HepG2 (cell line): ENCODE data around the gene CPEB3. TPM values are rescaled to one million over a fixed set of nuclear protein-coding genes. Genes with fewer than 3 reads are reported as not detected.

Source experiments
- ATAC-seq: fragments of 200-7000 bp; cut with Tn5 transposase; 3 replicates; pipeline ENCODE4 v1.9.1; 2020; ENCODE audit warnings: mild to moderate bottlenecking, moderate library complexity
- BruUV-seq: library from RNA; stranded (reverse); fragments of 400-500 nt; replicated peaks from 2 replicates; lab custom pipeline; 2021; lab: Mats Ljungman, UMichigan
- CTCF ChIA-PET: fragments of 300-600 bp; formaldehyde crosslinking; extraction: SDS; loops from one replicate; lab custom pipeline; 2021; ENCODE audit warnings: low total read pairs, inconsistent platforms, low intra/inter-chr PET ratio; lab: Yijun Ruan, JAX
- POLR2A ChIA-PET: fragments of 350-600 bp; sonication (Branson Sonifier 250); formaldehyde crosslinking; loops from one replicate; lab custom pipeline; 2020; ENCODE audit warnings: antibody characterized with exemption, inconsistent platforms; lab: Yijun Ruan, JAX
- DNase-seq: peaks from one replicate; pipeline ENCODE4 v3.0.0-alpha.2; 2015; ENCODE audit warnings: low spot score
- FAIRE-seq: peaks from 3 replicates; lab custom pipeline; 2011; peaks lifted over from hg19 to GRCh38; lab: Jason Lieb, UNC
- H2AFZ ChIP-seq: one replicate; pipeline ENCODE4 v1.6.1; 2011; ENCODE audit warnings: low read length, inconsistent platforms
- H3K27ac ChIP-seq: fragments of 300-600 bp; 3 replicates; pipeline ENCODE4 v1.8.0; 2011; ENCODE audit warnings: mixed run types, mild to moderate bottlenecking, mixed read lengths, low read length, inconsistent platforms; ENCODE audit not compliant: insufficient read depth; ENCODE audit errors: extremely low read length
- H3K27me3 ChIP-seq, 2 experiments: fragments of 200-600 bp in 1 of 2; 2 replicates in 1 of 2; 3 replicates in 1 of 2; pipeline versions ENCODE4 v1.6.0 to v1.8.0; 2011; ENCODE audit warnings: low read length in 2 of 2, mild to moderate bottlenecking in 2 of 2, moderate library complexity in 2 of 2, inconsistent platforms in 1 of 2; ENCODE audit not compliant: insufficient read depth in 2 of 2, control insufficient read depth in 1 of 2
- H3K36me3 ChIP-seq, 2 experiments: fragments of 200-600 bp in 1 of 2; replicated peaks in 1 of 2; 2 replicates in 1 of 2; 3 replicates in 1 of 2; pipeline versions ENCODE4 v1.5.1 to v1.8.0; 2011; ENCODE audit warnings: low read length in 2 of 2, inconsistent platforms in 1 of 2; ENCODE audit not compliant: insufficient read depth in 2 of 2, control insufficient read depth in 1 of 2
- H3K4me1 ChIP-seq: 2 replicates; pipeline ENCODE4 v1.5.1; 2012; ENCODE audit warnings: low read length, inconsistent platforms; ENCODE audit not compliant: insufficient read depth
- H3K4me2 ChIP-seq: 2 replicates; pipeline ENCODE4 v1.6.0; 2011; ENCODE audit warnings: low read depth, low read length, inconsistent platforms
- H3K4me3 ChIP-seq, 3 experiments: fragments of 200-600 bp in 1 of 3; sonication (generic), shearing (Covaris generic) in 1 of 3; replicated peaks in 1 of 3; 2 replicates each; pipeline ENCODE4 v1.5.1; 2011 to 2016; ENCODE audit warnings: low read length in 3 of 3, inconsistent platforms in 2 of 3, low read depth in 2 of 3, mild to moderate bottlenecking in 2 of 3, control low read depth in 1 of 3, mixed read lengths in 1 of 3; ENCODE audit not compliant: insufficient read depth in 1 of 3
- H3K79me2 ChIP-seq: one replicate; pipeline ENCODE4 v1.6.1; 2011; ENCODE audit warnings: low read length, inconsistent platforms; ENCODE audit not compliant: insufficient read depth
- H3K9ac ChIP-seq: 2 replicates; pipeline ENCODE4 v1.6.0; 2011; ENCODE audit warnings: mild to moderate bottlenecking, low read depth, low read length, inconsistent platforms; ENCODE audit not compliant: insufficient read depth
- H3K9me3 ChIP-seq: 2 replicates; pipeline ENCODE4 v1.5.1; 2012; ENCODE audit warnings: mild to moderate bottlenecking, low read length
- H4K20me1 ChIP-seq: 2 replicates; pipeline ENCODE4 v1.6.0; 2011; ENCODE audit warnings: inconsistent platforms, mild to moderate bottlenecking, low read length, moderate library complexity; ENCODE audit not compliant: insufficient read depth
- ARNT ChIP-seq: fragments of 450-650 bp; IDR thresholded peaks from 2 replicates; pipeline ENCODE4 v1.6.1; 2017
- ETV5 ChIP-seq: IDR thresholded peaks from 2 replicates; pipeline ENCODE4 v1.6.1; 2018; ENCODE audit warnings: missing biosample characterization, missing genetic modification reagents, inconsistent platforms, borderline replicate concordance
- KLF11 ChIP-seq: IDR thresholded peaks from 2 replicates; pipeline ENCODE4 v1.6.1; 2016; ENCODE audit warnings: missing compliant biosample characterization
- ONECUT2 ChIP-seq: sonication (generic); formaldehyde crosslinking; IDR thresholded peaks from 2 replicates; pipeline ENCODE4 v1.4.0; 2020; ENCODE audit warnings: missing genetic modification reagents
- PRDM15 ChIP-seq: sonication (generic); formaldehyde crosslinking; IDR thresholded peaks from 2 replicates; pipeline ENCODE4 v1.4.0; 2020; ENCODE audit warnings: missing genetic modification reagents
- TIGD3 ChIP-seq: sonication (generic); formaldehyde crosslinking; IDR thresholded peaks from 2 replicates; pipeline ENCODE4 v1.5.1; 2020; ENCODE audit warnings: mild to moderate bottlenecking, missing genetic modification reagents, borderline replicate concordance
- ZBTB20 ChIP-seq: sonication (generic); formaldehyde crosslinking; IDR thresholded peaks from 2 replicates; pipeline ENCODE4 v1.8.1; 2023; ENCODE audit warnings: missing genetic modification reagents, low read depth, mild to moderate bottlenecking, borderline replicate concordance
- ZBTB42 ChIP-seq: sonication (generic); formaldehyde crosslinking; IDR thresholded peaks from 2 replicates; pipeline ENCODE4 v1.5.0; 2020; ENCODE audit warnings: mild to moderate bottlenecking, missing genetic modification reagents
- ZBTB7B ChIP-seq: sonication (generic); formaldehyde crosslinking; IDR thresholded peaks from 2 replicates; pipeline ENCODE4 v1.4.0; 2020; ENCODE audit warnings: missing genetic modification reagents
- ZEB1 ChIP-seq: IDR thresholded peaks from 2 replicates; pipeline ENCODE4 v1.6.1; 2012; ENCODE audit warnings: mild to moderate bottlenecking, low read depth, inconsistent platforms; ENCODE audit not compliant: insufficient replicate concordance
- ZNF407 ChIP-seq: sonication (generic); formaldehyde crosslinking; IDR thresholded peaks from one replicate; pipeline ENCODE4 v1.5.1; 2020; ENCODE audit warnings: mild to moderate bottlenecking, missing genetic modification reagents; ENCODE audit errors: not compliant biosample characterization
- ZNF430 ChIP-seq: sonication (generic); formaldehyde crosslinking; IDR thresholded peaks from 2 replicates; pipeline ENCODE4 v1.9.0; 2021; ENCODE audit warnings: mild to moderate bottlenecking, missing genetic modification reagents
- ZNF598 ChIP-seq: sonication (generic); formaldehyde crosslinking; IDR thresholded peaks from 2 replicates; pipeline ENCODE4 v1.5.1; 2020; ENCODE audit warnings: mild to moderate bottlenecking, missing genetic modification reagents, borderline replicate concordance
- in situ Hi-C: cut with HindIII; loops from 2 replicates; pipeline ENCODE4 v1.10.0; 2017; ENCODE audit warnings: low pct_unique_long_range_greater_than_20kb; ENCODE audit not compliant: extremely low pct_ligation_motif_present
- intact Hi-C: fragments of 100-400 bp; cut with micrococcal nuclease; formaldehyde crosslinking; loops from one replicate; pipeline ENCODE4 v1.10.0; 2022; ENCODE audit not compliant: unreplicated experiment
- polyA plus RNA-seq, 8 experiments: library from polyadenylated mRNA; depleted of rRNA in 3 of 8; stranded (reverse) in 7 of 8; unstranded in 1 of 8; fragments of >200 nt; fragmentation: Illumina TruSeq in 4 of 8; extraction: Trizol in 4 of 8; gene quantifications; 2 replicates each; pipeline versions ENCODE4 v1.2.1 to v1.2.3, GENCODE V29; 2011 to 2016; ENCODE audit warnings: low read depth in 4 of 8, missing spikeins in 1 of 8, mixed read lengths in 1 of 8; ENCODE audit not compliant: insufficient read depth in 1 of 8
- total RNA-seq, 5 experiments: library from RNA; depleted of rRNA; stranded (reverse); fragments of >200 nt; fragmentation: Illumina TruSeq; extraction: Trizol; gene quantifications; 2 replicates each; pipeline ENCODE4 v1.2.3, GENCODE V29; 2016; ENCODE audit warnings: low read depth in 1 of 5

Gene CPEB3
- total and polyA plus RNA-seq, 2 of the 13 experiments (the other 11 are each of a cell fraction or from before 2014, with no cell fraction given) = 0.66 to 0.70 TPM

DNA sequence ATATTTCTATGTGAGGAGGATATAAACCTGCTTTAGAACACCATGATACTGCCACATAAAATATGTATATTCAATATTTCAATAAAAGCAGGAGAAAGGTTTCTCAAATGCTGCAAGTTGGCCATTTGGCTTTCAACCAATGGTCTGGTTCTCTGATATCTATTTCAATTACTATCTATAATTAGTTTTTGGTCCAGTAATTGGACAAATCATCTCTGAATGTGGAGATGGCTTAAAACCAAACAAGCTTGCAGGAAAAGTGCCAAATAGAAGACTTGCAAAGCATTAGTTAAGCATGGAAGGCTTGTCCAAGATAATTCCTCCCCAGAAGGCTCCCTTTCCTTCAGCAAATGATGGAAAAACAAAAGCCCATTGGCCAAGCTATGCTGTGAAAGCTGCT lies 140.1 kb downstream of the CPEB3 start:
- Histone ChIP-seq H3K4me2 (no peak overlapping the region), H3K9me3 (no peaks in the 10 kb centered on the region), H2AFZ (no peak overlapping the region), H3K27me3 (no peaks in the 10 kb centered on the region), H4K20me1 (no peaks in the 10 kb centered on the region), H3K4me1 (no peaks in the 10 kb centered on the region), H3K9ac (no peak overlapping the region), H3K4me3 (no peak overlapping the region), H3K79me2 (no peaks in the 10 kb centered on the region), H3K27ac (no peak overlapping the region), H3K36me3 (no peaks in the 10 kb centered on the region; a peak in 1 of 5 replicates)
- ChIA-PET CTCF (no interaction called here), POLR2A (no interaction called here)
- intact Hi-C loops = no loop called here
- no TSS peak for BruUV-seq
- FAIRE-seq (no peak), DNase-seq (no peak), ATAC-seq (no peak)
- in situ Hi-C loops = no loop called here
- TF ChIP-seq TIGD3 (CRISPR knock-in tag) (no peak), ZNF407 (CRISPR knock-in tag) (no peak), ETV5 (no peak), ZNF430 (CRISPR knock-in tag) (no peak), ZNF598 (CRISPR knock-in tag) (no peak), ONECUT2 (CRISPR knock-in tag) (no peak), ZBTB42 (CRISPR knock-in tag) (no peak), KLF11 (CRISPR knock-in tag) (no peak), ZBTB20 (CRISPR knock-in tag) (no peak), ZBTB7B (CRISPR knock-in tag) (no peak), ZEB1 (no peak), ARNT (no peak), PRDM15 (CRISPR knock-in tag) (no peak)
